Kidney (tissue), 14 donors: Measurements from ENCODE around the gene IMMT. TPM values are rescaled to one million over a fixed set of nuclear protein-coding genes. Genes with fewer than 3 reads are reported as not detected.

Experiments
- DNase-seq, 5 donors: peaks; one replicate each; pipeline ENCODE4 v3.0.0-alpha.2; 2013 to 2020
- FAIRE-seq: peaks from 2 replicates; lab custom pipeline; 2012; peaks lifted over from hg19 to GRCh38; lab: Jason Lieb, UNC
- H3K27ac ChIP-seq, 2 donors: one replicate each; pipeline ENCODE4 v1.7.0; 2013; ENCODE audit warnings: low read depth in 2 of 2, low read length in 2 of 2, inconsistent platforms in 1 of 2
- H3K27me3 ChIP-seq: one replicate; pipeline ENCODE4 v1.7.1; 2013; ENCODE audit warnings: low read length, inconsistent platforms; ENCODE audit not compliant: control insufficient read depth, insufficient read depth
- H3K36me3 ChIP-seq, 3 donors: one replicate each; pipeline versions ENCODE4 v1.7.0 to v1.7.1; 2013; ENCODE audit warnings: low read length in 3 of 3, control low read depth in 1 of 3, inconsistent platforms in 1 of 3; ENCODE audit not compliant: insufficient read depth in 3 of 3, control insufficient read depth in 2 of 3
- H3K4me1 ChIP-seq, 3 donors: one replicate each; pipeline versions ENCODE4 v1.7.0 to v1.7.1; 2013; ENCODE audit warnings: low read length in 3 of 3, inconsistent platforms in 1 of 3, low read depth in 1 of 3; ENCODE audit not compliant: control insufficient read depth in 2 of 3, insufficient read depth in 2 of 3
- H3K4me3 ChIP-seq, 3 donors: one replicate each; pipeline versions ENCODE4 v1.7.0 to v1.8.1; 2013; ENCODE audit warnings: low read length in 3 of 3, control low read depth in 1 of 3, inconsistent platforms in 1 of 3
- H3K9ac ChIP-seq, 3 donors: one replicate each; pipeline versions ENCODE4 v1.7.0 to v1.7.1; 2013; ENCODE audit warnings: low read length in 3 of 3, control low read depth in 1 of 3, inconsistent platforms in 1 of 3
- H3K9me3 ChIP-seq, 3 donors: one replicate each; pipeline versions ENCODE4 v1.7.0 to v1.7.1; 2013; ENCODE audit warnings: low read length in 3 of 3, control low read depth in 1 of 3, inconsistent platforms in 1 of 3; ENCODE audit not compliant: control insufficient read depth in 2 of 3, insufficient read depth in 1 of 3
- intact Hi-C: fragments of 100-400 bp; cut with DNase I; formaldehyde crosslinking; loops from one replicate; pipeline ENCODE4 v1.11.1; 2022
- polyA plus RNA-seq: library from polyadenylated mRNA; stranded (reverse); fragments of 350-450 nt; fragmentation: Illumina TruSeq; extraction: RNeasy Lipid Tissue Mini Kit (QIAGEN cat#74804); gene quantifications from one replicate; pipeline ENCODE4 v1.2.3, GENCODE V29; 2014; ENCODE audit warnings: low read depth, low replicate concordance; ENCODE audit not compliant: insufficient read depth
- total RNA-seq: library from RNA; stranded (reverse); fragmentation: NEBNext Ultra II Directional; extraction: Animal tissue kit (Norgen Biotek cat#: 25700); gene quantifications from one replicate; pipeline ENCODE4 v1.2.1, GENCODE V29; 2021
- TF ChIP-seq, protein P1 (sequence below): IDR thresholded peaks from 3 replicates; pipeline ENCODE4 v1.5.1; 2012; ENCODE audit warnings: mild to moderate bottlenecking, moderate library complexity, borderline replicate concordance; ENCODE audit not compliant: insufficient read depth; ENCODE audit errors: extremely low read depth
- donor health status: control.
- donor health status: control.
- donor health status: control.
- donor health status: control.
- donor health status: control.
- donor health status: DM: yes; HTN: yes; CAD: no.
- donor health status: Normal renal cell carcinoma (clear cell type).

The IMMT gene
- total and polyA plus RNA-seq, 2 donors from 2014 or later, result 74.0 to 113 TPM

DNA sequence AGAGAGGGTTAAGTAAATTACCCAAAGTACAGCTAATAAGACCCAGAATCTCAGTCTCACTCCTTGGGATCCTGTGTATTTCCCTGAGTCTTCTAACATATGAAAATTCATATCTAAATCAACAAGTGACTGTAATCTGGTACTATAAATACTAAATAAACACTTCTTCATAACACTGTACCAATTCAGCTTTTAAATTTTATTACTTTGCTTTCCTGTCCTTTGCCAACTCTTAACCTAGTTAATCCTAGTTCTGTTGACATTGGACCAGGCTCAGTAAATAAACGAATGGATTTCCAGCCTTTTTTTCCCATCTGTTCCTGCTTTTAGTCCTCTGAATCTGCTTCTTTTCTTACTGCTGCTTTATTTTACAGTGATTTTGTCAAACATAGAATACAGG lies 17.8 kb upstream of the IMMT start:
- no peak overlapping the region for H3K27ac ChIP-seq
- TF ChIP-seq, protein P1, sequence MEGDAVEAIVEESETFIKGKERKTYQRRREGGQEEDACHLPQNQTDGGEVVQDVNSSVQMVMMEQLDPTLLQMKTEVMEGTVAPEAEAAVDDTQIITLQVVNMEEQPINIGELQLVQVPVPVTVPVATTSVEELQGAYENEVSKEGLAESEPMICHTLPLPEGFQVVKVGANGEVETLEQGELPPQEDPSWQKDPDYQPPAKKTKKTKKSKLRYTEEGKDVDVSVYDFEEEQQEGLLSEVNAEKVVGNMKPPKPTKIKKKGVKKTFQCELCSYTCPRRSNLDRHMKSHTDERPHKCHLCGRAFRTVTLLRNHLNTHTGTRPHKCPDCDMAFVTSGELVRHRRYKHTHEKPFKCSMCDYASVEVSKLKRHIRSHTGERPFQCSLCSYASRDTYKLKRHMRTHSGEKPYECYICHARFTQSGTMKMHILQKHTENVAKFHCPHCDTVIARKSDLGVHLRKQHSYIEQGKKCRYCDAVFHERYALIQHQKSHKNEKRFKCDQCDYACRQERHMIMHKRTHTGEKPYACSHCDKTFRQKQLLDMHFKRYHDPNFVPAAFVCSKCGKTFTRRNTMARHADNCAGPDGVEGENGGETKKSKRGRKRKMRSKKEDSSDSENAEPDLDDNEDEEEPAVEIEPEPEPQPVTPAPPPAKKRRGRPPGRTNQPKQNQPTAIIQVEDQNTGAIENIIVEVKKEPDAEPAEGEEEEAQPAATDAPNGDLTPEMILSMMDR, result no peak
- FAIRE-seq, result no peak
- no peak overlapping the region for H3K9ac ChIP-seq
- no peaks in the 10 kb centered on the region for H3K4me1 ChIP-seq
- peaks cover 7 to 36% (median 25%) of the 10 kb centered on the region in 3 donors for H3K36me3 ChIP-seq
- DNase-seq, result no peak
- H3K4me3 ChIP-seq, result no peak overlapping the region
- no peaks in the 10 kb centered on the region for H3K27me3 ChIP-seq
- intact Hi-C loops, result no loop called here
- H3K9me3 ChIP-seq, result no peaks in the 10 kb centered on the region

DNA sequence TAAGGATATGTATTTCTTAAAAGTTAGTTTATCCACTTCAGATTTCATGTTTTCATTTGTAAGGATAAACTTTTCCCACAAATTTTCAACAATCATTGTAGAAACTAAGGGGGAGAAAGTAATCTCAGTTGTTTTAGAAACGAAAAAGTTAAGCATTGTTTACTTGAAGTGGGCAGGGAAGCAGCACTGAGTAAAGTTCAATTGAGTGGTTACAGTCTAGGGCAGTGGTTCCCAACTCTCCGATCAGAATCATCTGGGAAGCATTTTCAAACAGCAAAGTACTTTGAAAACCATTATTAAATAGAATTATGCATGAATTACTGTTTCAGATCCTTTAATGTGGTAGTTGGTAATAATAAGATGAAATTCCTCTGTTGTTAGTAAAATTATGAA lies 16.5 kb upstream of the IMMT start:
- intact Hi-C loops, result no loop called here
- no peak overlapping the region for H3K27ac ChIP-seq

DNA sequence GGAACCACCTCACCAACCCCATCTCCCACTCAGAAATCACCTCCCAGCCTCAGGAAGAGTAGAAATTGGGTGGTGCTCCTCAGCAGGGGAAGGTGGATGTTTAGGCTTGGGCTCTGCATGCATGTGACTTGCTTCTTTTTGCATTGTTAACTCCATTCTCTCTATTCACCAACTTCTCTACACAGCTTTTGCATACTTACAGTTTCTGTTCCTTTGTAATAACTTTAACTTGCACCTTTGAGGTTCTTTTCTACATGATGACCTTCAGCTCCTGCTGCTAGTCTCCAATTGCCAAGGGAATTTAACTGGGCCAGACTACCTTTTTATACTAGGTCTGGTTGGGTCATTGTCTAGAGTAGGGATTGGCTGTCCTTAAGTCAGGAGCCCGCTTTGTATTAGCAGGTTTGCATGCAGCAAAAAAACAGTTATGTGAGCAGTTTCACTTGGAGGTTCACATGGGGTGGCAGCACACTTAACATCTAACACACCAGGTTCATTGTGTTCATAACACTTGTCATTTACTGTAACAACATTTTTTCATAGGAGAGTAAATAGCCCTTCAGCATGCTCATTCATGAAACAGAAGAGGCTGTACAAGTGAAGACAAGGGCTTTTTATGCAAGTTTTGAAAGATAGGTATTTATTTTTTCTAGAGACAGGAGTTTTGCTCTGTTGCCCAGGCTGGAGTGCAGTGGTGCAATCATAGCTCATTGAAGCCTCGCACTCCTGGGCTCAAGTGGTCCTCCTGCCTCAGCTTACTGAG lies 16.0 kb upstream of the IMMT start:
- no peak overlapping the region for H3K27ac ChIP-seq
- H3K36me3 ChIP-seq, result peaks cover 10 to 52% (median 32%) of the 10 kb centered on the region in 3 donors
- H3K27me3 ChIP-seq, result no peaks in the 10 kb centered on the region
- no peak overlapping the region for H3K4me3 ChIP-seq
- no peak overlapping the region for H3K9ac ChIP-seq
- no peaks in the 10 kb centered on the region for H3K4me1 ChIP-seq
- intact Hi-C loops, result no loop called here
- TF ChIP-seq, protein P1, result no peak
- FAIRE-seq (no peak), DNase-seq (no peak)
- H3K9me3 ChIP-seq, result no peaks in the 10 kb centered on the region

More for the DNA sequence above, 16.5 kb upstream of the IMMT start:
- H3K4me3 ChIP-seq, result no peak overlapping the region
- TF ChIP-seq, protein P1, result no peak
- peaks cover 8 to 46% (median 28%) of the 10 kb centered on the region in 3 donors for H3K36me3 ChIP-seq
- no peaks in the 10 kb centered on the region for H3K9me3 ChIP-seq
- no peaks in the 10 kb centered on the region for H3K27me3 ChIP-seq
- no peaks in the 10 kb centered on the region for H3K4me1 ChIP-seq
- no peak for FAIRE-seq
- no peak overlapping the region for H3K9ac ChIP-seq
- DNase-seq, result no peak

DNA sequence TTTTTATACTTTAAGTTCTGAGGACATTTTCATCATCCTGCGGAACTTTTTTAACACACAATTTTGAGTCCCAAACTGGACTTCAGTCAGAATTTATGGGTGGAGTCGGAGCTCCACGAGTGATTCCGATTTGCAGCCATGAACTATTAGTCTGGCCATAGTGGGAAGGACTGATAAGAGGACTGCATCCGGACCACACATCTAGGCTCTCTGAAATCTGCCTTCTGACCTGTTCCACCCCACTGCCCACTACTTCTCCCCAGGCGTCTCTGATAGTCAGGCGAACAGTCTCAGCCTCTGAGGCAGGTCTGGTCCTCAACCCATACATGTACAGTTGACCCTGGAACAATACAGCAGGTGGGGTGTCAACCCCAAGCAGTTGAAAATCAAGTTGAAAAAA lies 9.2 kb upstream of the IMMT start:
- no peak for FAIRE-seq

More for the DNA sequence above, 9.2 kb upstream of the IMMT start:
- Histone ChIP-seq H3K9ac (no peak overlapping the region), H3K27ac (no peak overlapping the region), H3K4me1 (no peaks in the 10 kb centered on the region), H3K36me3 (peaks cover 7 to 26% (median 14%) of the 10 kb centered on the region in 3 donors), H3K27me3 (no peaks in the 10 kb centered on the region), H3K9me3 (no peaks in the 10 kb centered on the region), H3K4me3 (no peak overlapping the region)
- intact Hi-C loops, result no loop called here
- DNase-seq, result no peak
- TF ChIP-seq, protein P1, result no peak
